Measurements from ENCODE around the gene KLF1.

GRCh38 chr19:12864143-12864542, 22.9 kb downstream of the KLF1 start:
- TF ChIP-seq, protein P1, sequence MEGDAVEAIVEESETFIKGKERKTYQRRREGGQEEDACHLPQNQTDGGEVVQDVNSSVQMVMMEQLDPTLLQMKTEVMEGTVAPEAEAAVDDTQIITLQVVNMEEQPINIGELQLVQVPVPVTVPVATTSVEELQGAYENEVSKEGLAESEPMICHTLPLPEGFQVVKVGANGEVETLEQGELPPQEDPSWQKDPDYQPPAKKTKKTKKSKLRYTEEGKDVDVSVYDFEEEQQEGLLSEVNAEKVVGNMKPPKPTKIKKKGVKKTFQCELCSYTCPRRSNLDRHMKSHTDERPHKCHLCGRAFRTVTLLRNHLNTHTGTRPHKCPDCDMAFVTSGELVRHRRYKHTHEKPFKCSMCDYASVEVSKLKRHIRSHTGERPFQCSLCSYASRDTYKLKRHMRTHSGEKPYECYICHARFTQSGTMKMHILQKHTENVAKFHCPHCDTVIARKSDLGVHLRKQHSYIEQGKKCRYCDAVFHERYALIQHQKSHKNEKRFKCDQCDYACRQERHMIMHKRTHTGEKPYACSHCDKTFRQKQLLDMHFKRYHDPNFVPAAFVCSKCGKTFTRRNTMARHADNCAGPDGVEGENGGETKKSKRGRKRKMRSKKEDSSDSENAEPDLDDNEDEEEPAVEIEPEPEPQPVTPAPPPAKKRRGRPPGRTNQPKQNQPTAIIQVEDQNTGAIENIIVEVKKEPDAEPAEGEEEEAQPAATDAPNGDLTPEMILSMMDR (IDR thresholded peaks at IDR 0.05) = no peak
- no peak for TF ChIP-seq POLR2AphosphoS5 (IDR thresholded peaks at IDR 0.05)

Data from upper lobe of left lung (tissue), 4 donors.